Tibial nerve (tissue), 4 donors: Measurements from ENCODE around the gene LIPC.

Experiments used
- CTCF ChIP-seq, 5 experiments: fragments of 200-600 bp in 3 of 5; fragments of 450-650 bp in 2 of 5; sonication (generic) in 3 of 5; IDR thresholded peaks; one replicate each; pipeline ENCODE4 v1.5.1; 2016 to 2019; ENCODE audit warnings: antibody characterized with exemption in 5 of 5, mild to moderate bottlenecking in 3 of 5, moderate library complexity in 2 of 5
- EP300 ChIP-seq, 2 donors: sonication (generic); formaldehyde crosslinking; IDR thresholded peaks; one replicate each; pipeline ENCODE4 v1.6.1; 2017; ENCODE audit warnings: antibody characterized with exemption in 2 of 2, mild to moderate bottlenecking in 1 of 2
- POLR2A ChIP-seq, 2 donors: fragments of 450-650 bp; IDR thresholded peaks; one replicate each; pipeline ENCODE4 v1.6.1; 2017; ENCODE audit warnings: antibody characterized with exemption in 2 of 2, mild to moderate bottlenecking in 2 of 2, moderate library complexity in 2 of 2

- no peak for TF ChIP-seq CTCF (IDR thresholded peaks at IDR 0.05)
- TF ChIP-seq EP300 (IDR thresholded peaks at IDR 0.05), result no peak
- TF ChIP-seq POLR2A (IDR thresholded peaks at IDR 0.05), result no peak
Observed at GRCh38 chr15:58606577-58607080, 174.8 kb downstream of the LIPC start.
